Lung (tissue), 12 donors: ENCODE data around the gene TOM1L2. TPM values are rescaled to one million over a fixed set of nuclear protein-coding genes. Genes with fewer than 3 reads are reported as not detected.
A peak's percentile ranks its signal among the peaks of the same experiment; 100 is the strongest.

Source experiments
- ATAC-seq: fragments of 200-7000 bp; cut with Tn5 transposase; one replicate; pipeline ENCODE4 v1.9.1; 2020; ENCODE audit warnings: moderate number of reproducible peaks; ENCODE audit not compliant: insufficient read depth, low FRiP score
- DNase-seq, 3 donors: peaks; one replicate each; pipeline ENCODE4 v3.0.0-alpha.2; 2013 to 2017
- H3K27ac ChIP-seq, 2 donors: one replicate each; pipeline ENCODE4 v1.5.1; 2013; ENCODE audit warnings: mild to moderate bottlenecking in 2 of 2, moderate library complexity in 2 of 2, control low read depth in 1 of 2, inconsistent platforms in 1 of 2, low read depth in 1 of 2, low read length in 1 of 2
- H3K27me3 ChIP-seq, 3 donors: one replicate each; pipeline ENCODE4 v1.5.1; 2013; ENCODE audit warnings: low read length in 2 of 3; ENCODE audit not compliant: control insufficient read depth in 3 of 3, insufficient read depth in 3 of 3
- H3K36me3 ChIP-seq, 4 donors: one replicate each; pipeline ENCODE4 v1.5.1; 2013; ENCODE audit warnings: low read length in 4 of 4, mild to moderate bottlenecking in 1 of 4, moderate library complexity in 1 of 4; ENCODE audit not compliant: control insufficient read depth in 4 of 4, insufficient read depth in 4 of 4
- H3K4me1 ChIP-seq, 5 donors: one replicate each; pipeline ENCODE4 v1.5.1; 2013; ENCODE audit warnings: low read length in 5 of 5, mild to moderate bottlenecking in 2 of 5, moderate library complexity in 1 of 5; ENCODE audit not compliant: control insufficient read depth in 5 of 5, insufficient read depth in 5 of 5
- H3K4me3 ChIP-seq: one replicate; pipeline ENCODE4 v1.5.1; 2013; ENCODE audit warnings: mild to moderate bottlenecking, control low read depth, moderate library complexity
- H3K9ac ChIP-seq, 2 donors: one replicate each; pipeline ENCODE4 v1.5.1; 2013; ENCODE audit warnings: low read length in 2 of 2, control low read depth in 1 of 2; ENCODE audit not compliant: insufficient read depth in 1 of 2
- H3K9me3 ChIP-seq, 4 donors: one replicate each; pipeline ENCODE4 v1.5.1; 2013; ENCODE audit warnings: low read length in 3 of 4, mild to moderate bottlenecking in 1 of 4, moderate library complexity in 1 of 4; ENCODE audit not compliant: control insufficient read depth in 4 of 4, insufficient read depth in 3 of 4
- CTCF ChIP-seq: IDR thresholded peaks from 2 replicates; pipeline ENCODE4 v1.5.1; 2012; ENCODE audit warnings: mild to moderate bottlenecking; ENCODE audit errors: control extremely low read depth, extremely low read depth
- WGBS, 2 donors: extraction: QIAGEN DNeasy Blood & Tissue Kit; methylation state at CpG; one replicate each; pipeline ENCODE4 v1.1.7; 2013; 5-methylcytosine and 5-hydroxymethylcytosine counted together
- polyA plus RNA-seq, 2 donors: library from polyadenylated mRNA; stranded (reverse); fragments of 200-250 nt; gene quantifications; one replicate each; pipeline ENCODE4 v1.2.1, GENCODE V29; 2013
- total RNA-seq, 2 donors: library from RNA; depleted of rRNA in 1 of 2; stranded (reverse); fragments of >200 nt in 1 of 2; gene quantifications; one replicate each; pipeline ENCODE4 v1.2.1, GENCODE V29; 2014 to 2021
- donor health status: control.
- donor health status: control.
- donor health status: Bipolar disorder and iron deficiency.
- donor health status: healthy.
- donor health status: DM: yes; HTN: yes; CAD: no.

The TOM1L2 gene
- total and polyA plus RNA-seq, 4 donors = 21.5 to 56.5 (median 35.8) TPM

GRCh38 chr17:17851103-17852002, 120.8 kb downstream of the TOM1L2 start:
- Histone ChIP-seq H3K4me3 (no peak overlapping the region), H3K27me3 (no peaks in the 10 kb centered on the region), H3K4me1 (peaks cover 0 to 30% (median 21%) of the 10 kb centered on the region in 5 donors), H3K27ac (peak overlapping the region; percentile 26 to 37), H3K36me3 (peaks cover 0 to 10% (median 4%) of the 10 kb centered on the region in 4 donors), H3K9ac (no peak overlapping the region), H3K9me3 (no peaks in the 10 kb centered on the region)
- DNase-seq = no peak
- 75 to 83% methylated on average over 21 of the region's 21 CpGs for whole genome bisulfite sequencing, 2 donors
- ATAC-seq = no peak
- TF ChIP-seq CTCF = no peak

- no peaks in the 10 kb centered on the region for H3K9me3 ChIP-seq
- TF ChIP-seq CTCF = no peak
- peaks cover 0 to 29% (median 21%) of the 10 kb centered on the region in 5 donors for H3K4me1 ChIP-seq
- H3K27me3 ChIP-seq = no peaks in the 10 kb centered on the region
- H3K9ac ChIP-seq = no peak overlapping the region
- 40 to 48% methylated on average over 2 of the region's 2 CpGs for WGBS, 2 donors
- ATAC-seq (peak; percentile 66), DNase-seq (peak; percentile 55 to 69 (median 61))
- H3K36me3 ChIP-seq = peaks cover 0 to 17% (median 3%) of the 10 kb centered on the region in 4 donors
- no peak overlapping the region for H3K4me3 ChIP-seq
- H3K27ac ChIP-seq = peak overlapping the region; percentile 76 to 87
Measured at GRCh38 chr17:17849845-17850373, 122.3 kb downstream of the TOM1L2 start.

GRCh38 chr17:17849147-17849820, 122.9 kb downstream of the TOM1L2 start:
- no peaks in the 10 kb centered on the region for H3K27me3 ChIP-seq
- WGBS, 2 donors = 39 to 44% methylated on average over 5 of the region's 5 CpGs
- H3K36me3 ChIP-seq = peaks cover 0 to 17% (median 3%) of the 10 kb centered on the region in 4 donors
- H3K4me1 ChIP-seq = peaks cover 0 to 29% (median 20%) of the 10 kb centered on the region in 5 donors
- DNase-seq = no peak
- no peaks in the 10 kb centered on the region for H3K9me3 ChIP-seq
- H3K9ac ChIP-seq = no peak overlapping the region
- H3K27ac ChIP-seq = peak overlapping the region; percentile 76 to 87
- H3K4me3 ChIP-seq = no peak overlapping the region
- TF ChIP-seq CTCF = no peak
- ATAC-seq = peak; percentile 86
